H54 (cell line): ENCODE results near the gene GSTM4.

ENCODE experiments used
- DNase-seq: peaks from one replicate; pipeline ENCODE4 v3.0.0; 2011; ENCODE audit warnings: low spot score, mixed read lengths; ENCODE audit not compliant: insufficient read length
- FAIRE-seq: peaks from 3 replicates; lab custom pipeline; 2011; peaks lifted over from hg19 to GRCh38; lab: Jason Lieb, UNC
- POLR2A ChIP-seq: IDR thresholded peaks from 2 replicates; pipeline ENCODE4 v1.6.1; 2011; ENCODE audit warnings: low read depth, mild to moderate bottlenecking, low read length

Gene GSTM4

GRCh38 chr1:109639841-109640184, 16.1 kb upstream of the GSTM4 start:
- no peak for TF ChIP-seq POLR2A
- FAIRE-seq = no peak
- DNase-seq = no peak

GRCh38 chr1:109640285-109640865, 15.5 kb upstream of the GSTM4 start:
- FAIRE-seq (peak; percentile 33), DNase-seq (peak; percentile 69)
- no peak for TF ChIP-seq POLR2A

- DNase-seq = no peak
Measured at GRCh38 chr1:109641078-109641740, 14.7 kb upstream of the GSTM4 start.

GRCh38 chr1:109641861-109642260, 14.0 kb upstream of the GSTM4 start:
- TF ChIP-seq POLR2A = no peak
- FAIRE-seq = no peak
- DNase-seq = no peak

More at GRCh38 chr1:109641078-109641740, 14.7 kb upstream of the GSTM4 start:
- FAIRE-seq = no peak
- TF ChIP-seq POLR2A = no peak

GRCh38 chr1:109642626-109643025, 13.3 kb upstream of the GSTM4 start:
- no peak for TF ChIP-seq POLR2A
- FAIRE-seq (no peak), DNase-seq (no peak)

DNA sequence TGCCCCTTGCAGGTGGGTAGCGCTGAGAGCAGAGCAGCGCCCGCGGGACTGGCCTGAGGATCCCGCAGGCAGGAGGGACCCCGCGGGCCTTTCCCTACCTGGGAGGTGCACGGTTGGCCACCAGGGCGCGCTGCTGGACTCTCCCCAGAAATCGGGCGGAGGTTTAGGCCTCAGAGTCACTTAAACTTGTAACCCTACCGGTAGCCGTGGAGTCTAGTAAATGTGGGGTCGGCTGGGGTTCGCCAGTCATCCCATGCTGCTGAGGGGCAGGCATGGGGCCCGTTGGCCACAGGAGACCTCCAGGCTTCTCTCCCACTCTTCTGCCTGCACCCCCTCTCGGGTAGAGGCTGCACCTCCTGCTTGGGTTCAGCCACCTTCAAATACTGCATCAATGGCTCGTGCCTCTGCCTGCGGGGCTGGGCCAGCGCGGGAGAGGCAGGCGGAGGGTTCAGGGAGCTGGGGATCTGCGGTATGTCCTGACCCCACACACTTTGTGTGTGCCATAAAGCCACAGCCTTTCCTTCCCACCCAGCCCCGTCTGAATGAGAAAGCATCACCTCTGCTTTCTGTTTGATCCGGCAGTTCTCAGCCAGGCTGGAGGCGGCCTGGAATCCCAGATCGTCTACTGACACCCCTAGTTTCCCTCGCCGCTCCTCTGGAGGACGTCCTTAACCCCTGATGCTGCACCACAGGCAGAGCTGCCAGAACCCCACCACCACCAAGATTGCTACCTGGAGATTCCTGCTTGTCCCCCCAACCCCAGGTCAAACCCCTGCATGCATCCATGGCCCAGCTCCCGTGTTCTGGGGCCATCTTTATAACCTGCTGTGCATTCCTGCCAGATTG, 12.3 kb upstream of the GSTM4 start:
- FAIRE-seq (no peak), DNase-seq (peak; percentile 74)
- no peak for TF ChIP-seq POLR2A

GRCh38 chr1:109644670-109645069, 11.2 kb upstream of the GSTM4 start:
- DNase-seq (no peak), FAIRE-seq (no peak)
- TF ChIP-seq POLR2A = no peak

DNA sequence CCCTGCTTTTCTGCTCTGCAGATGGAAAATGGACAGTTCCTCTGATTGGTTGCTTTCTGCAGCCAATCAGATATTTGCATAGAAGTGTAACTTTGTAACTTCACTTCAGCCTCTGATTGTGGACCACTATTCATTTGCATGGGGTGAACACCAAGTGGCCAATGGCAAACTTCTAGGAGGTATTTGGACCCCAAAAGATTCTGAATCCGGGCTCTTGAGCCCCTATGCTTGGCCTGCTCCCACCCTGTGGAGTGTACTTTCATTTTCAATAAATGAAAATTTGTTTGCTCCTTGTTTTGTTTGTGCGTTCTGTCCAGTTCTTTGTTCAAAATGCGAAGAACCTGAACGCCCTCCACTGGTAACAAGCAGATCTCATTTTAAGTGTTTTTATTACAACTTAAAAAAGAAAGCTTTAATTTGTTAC, 6.4 kb upstream of the GSTM4 start:
- FAIRE-seq = peak; percentile 89
- TF ChIP-seq POLR2A = no peak
- no peak for DNase-seq

GRCh38 chr1:109650609-109651008, 5.3 kb upstream of the GSTM4 start:
- peak; percentile 87 for FAIRE-seq
- TF ChIP-seq POLR2A = no peak
- DNase-seq = no peak

- no peak for FAIRE-seq
- no peak for DNase-seq
Measured at GRCh38 chr1:109652402-109652801, 3.5 kb upstream of the GSTM4 start.

GRCh38 chr1:109653306-109653705, 2.6 kb upstream of the GSTM4 start:
- DNase-seq = no peak
- FAIRE-seq = no peak
- TF ChIP-seq POLR2A = no peak

More at GRCh38 chr1:109652402-109652801, 3.5 kb upstream of the GSTM4 start:
- TF ChIP-seq POLR2A = no peak

DNA sequence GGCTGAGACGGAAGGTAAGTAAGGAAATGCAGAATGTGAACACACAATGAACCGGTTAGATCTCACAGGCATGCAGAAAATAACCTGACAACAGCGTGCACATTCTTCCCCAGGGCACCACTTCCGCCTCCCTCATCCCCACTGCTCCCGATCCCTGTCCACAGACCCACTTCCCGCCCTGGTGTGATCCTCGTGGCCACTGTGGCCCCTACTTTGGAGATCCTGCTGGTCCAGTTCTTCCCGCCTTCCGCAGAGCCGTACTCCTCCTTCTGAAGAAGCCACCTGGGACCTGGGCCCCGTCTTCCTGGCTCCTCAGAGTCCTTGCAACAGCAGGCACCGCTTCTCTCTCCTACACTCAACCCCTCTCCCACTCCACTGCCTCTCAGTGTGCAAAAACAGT, 1.4 kb upstream of the GSTM4 start:
- DNase-seq (no peak), FAIRE-seq (no peak)
- TF ChIP-seq POLR2A = no peak

DNA sequence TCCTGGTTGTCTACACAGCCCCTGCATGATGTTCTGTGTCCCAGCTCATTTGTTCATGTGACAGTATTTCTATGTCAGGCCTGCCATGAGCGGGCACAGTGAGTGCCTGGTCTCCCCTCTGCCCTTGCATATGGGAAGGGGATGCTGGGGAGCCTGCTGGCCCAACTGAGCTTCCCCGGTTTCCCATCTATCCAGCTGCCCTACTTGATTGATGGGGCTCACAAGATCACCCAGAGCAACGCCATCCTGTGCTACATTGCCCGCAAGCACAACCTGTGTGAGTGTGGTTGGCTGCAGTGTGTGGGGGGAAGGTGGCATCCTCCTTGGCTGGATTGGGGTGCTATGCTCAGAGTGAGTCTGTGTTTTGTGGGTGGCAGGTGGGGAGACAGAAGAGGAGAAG, 1.5 kb downstream of the GSTM4 start:
- no peak for TF ChIP-seq POLR2A
- FAIRE-seq (no peak), DNase-seq (no peak)

GRCh38 chr1:109657970-109658369, 2.1 kb downstream of the GSTM4 start:
- FAIRE-seq = no peak
- no peak for DNase-seq
- TF ChIP-seq POLR2A = no peak
